Aorta (tissue), 5 donors: Measurements from ENCODE around the gene PTPN1. TPM values are rescaled to one million over a fixed set of nuclear protein-coding genes. Genes with fewer than 3 reads are reported as not detected.

Source experiments
- ATAC-seq: fragments of 200-7000 bp; cut with Tn5 transposase; one replicate; pipeline ENCODE4 v1.9.1; 2022; ENCODE audit warnings: moderate library complexity; ENCODE audit not compliant: low FRiP score
- DNase-seq, 2 donors: peaks; one replicate each; pipeline ENCODE4 v3.0.0-alpha.2; 2020
- H3K27ac ChIP-seq, 2 donors: one replicate each; pipeline ENCODE4 v1.5.1; 2013; ENCODE audit warnings: low read length in 2 of 2, mild to moderate bottlenecking in 2 of 2, moderate library complexity in 2 of 2, control low read depth in 1 of 2, inconsistent platforms in 1 of 2, low read depth in 1 of 2
- H3K27me3 ChIP-seq, 2 donors: one replicate each; pipeline ENCODE4 v1.6.1; 2013; ENCODE audit warnings: control low read depth in 1 of 2, low read length in 1 of 2, mild to moderate bottlenecking in 1 of 2, moderate library complexity in 1 of 2; ENCODE audit not compliant: insufficient read depth in 2 of 2, control insufficient read depth in 1 of 2
- H3K36me3 ChIP-seq, 2 donors: one replicate each; pipeline ENCODE4 v1.6.1; 2013; ENCODE audit warnings: control low read depth in 1 of 2, low read length in 1 of 2, mild to moderate bottlenecking in 1 of 2; ENCODE audit not compliant: insufficient read depth in 2 of 2, control insufficient read depth in 1 of 2
- H3K4me1 ChIP-seq, 2 donors: one replicate each; pipeline ENCODE4 v1.6.1; 2013; ENCODE audit warnings: low read length in 2 of 2, control low read depth in 1 of 2, mild to moderate bottlenecking in 1 of 2, moderate library complexity in 1 of 2; ENCODE audit not compliant: insufficient read depth in 2 of 2, control insufficient read depth in 1 of 2
- H3K4me3 ChIP-seq, 2 donors: one replicate each; pipeline ENCODE4 v1.5.1; 2013; ENCODE audit warnings: low read length in 2 of 2, control low read depth in 1 of 2, mild to moderate bottlenecking in 1 of 2
- H3K9me3 ChIP-seq: one replicate; pipeline ENCODE4 v1.6.1; 2013; ENCODE audit warnings: mild to moderate bottlenecking, low read length; ENCODE audit not compliant: control insufficient read depth
- WGBS, 2 donors: extraction: QIAGEN DNeasy Blood & Tissue Kit; methylation state at CpG; one replicate each; pipeline ENCODE4 v1.1.7; 2013; 5-methylcytosine and 5-hydroxymethylcytosine counted together
- intact Hi-C, 2 donors: fragments of 100-400 bp; cut with DNase I; formaldehyde crosslinking; loops; one replicate each; pipeline versions ENCODE4 v1.14.2 to v1.15.0; 2022
- polyA plus RNA-seq, 2 donors: library from polyadenylated mRNA; stranded (reverse); fragments of 200-250 nt; gene quantifications; one replicate each; pipeline ENCODE4 v1.2.3, GENCODE V29; 2013
- total RNA-seq, 2 donors: library from RNA; stranded (reverse); fragmentation: NEBNext Ultra II Directional; extraction: Animal tissue kit (Norgen Biotek cat#: 25700); gene quantifications; one replicate each; pipeline ENCODE4 v1.2.1, GENCODE V29; 2021
- donor health status: healthy with polysubstance abuse.
- donor health status: Bipolar disorder and iron deficiency.
- donor health status: DM: no; HTN: no; CAD: no.
- donor health status: DM: no; HTN: no; CAD: no.
- donor health status: DM: yes; HTN: yes; CAD: no.

PTPN1 gene
- total and polyA plus RNA-seq, 4 donors, result 17.7 to 51.6 (median 25.5) TPM

DNA sequence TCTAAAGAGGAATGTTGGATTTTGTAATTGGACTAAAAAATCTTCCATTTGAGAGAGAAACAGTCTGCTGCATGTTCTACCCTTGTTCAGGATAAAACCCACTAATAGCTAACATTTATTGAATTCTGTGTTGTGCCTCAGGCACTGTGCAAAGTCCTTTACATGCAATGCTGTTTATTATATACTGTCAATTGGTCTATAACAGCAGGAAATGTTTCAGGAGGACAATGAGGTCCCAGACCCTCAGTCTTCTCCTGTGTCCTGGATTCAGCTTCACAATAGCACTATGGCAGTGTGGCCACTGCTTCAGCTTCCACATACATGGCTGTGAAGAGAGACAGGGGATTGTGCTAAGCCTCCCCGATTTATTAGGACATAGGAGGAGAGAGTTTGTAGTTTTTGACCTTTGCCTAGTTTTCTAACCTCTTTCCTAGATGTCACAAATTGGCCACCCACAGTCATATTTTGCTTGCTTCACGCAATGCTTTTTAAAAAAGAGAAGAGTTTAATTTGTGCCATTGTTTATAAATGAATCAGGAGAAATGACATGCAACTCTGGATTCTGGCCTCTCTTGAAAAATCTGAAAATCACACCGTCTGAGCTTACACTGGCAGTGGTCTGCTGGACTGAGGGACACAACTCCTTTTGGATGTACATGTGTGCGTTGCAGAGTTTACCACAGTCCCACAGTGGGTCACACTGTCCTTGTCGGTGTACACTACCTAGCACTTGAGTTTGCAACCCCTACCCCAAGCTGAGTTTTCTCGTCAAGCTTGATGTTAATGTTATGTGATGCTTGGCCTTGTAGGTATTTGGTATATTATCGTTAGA lies 11.3 kb downstream of the PTPN1 start:
- no peaks in the 10 kb centered on the region for H3K9me3 ChIP-seq
- 89% methylated on average over 7 of the region's 7 CpGs for WGBS, 2 donors
- no peak overlapping the region for H3K27ac ChIP-seq
- peaks cover 1 to 3% of the 10 kb centered on the region in 2 donors for H3K4me1 ChIP-seq
- no peaks in the 10 kb centered on the region for H3K27me3 ChIP-seq
- H3K4me3 ChIP-seq, result no peak overlapping the region
- no peak for ATAC-seq
- DNase-seq, result no peak
- intact Hi-C loops, result no loop called here
- H3K36me3 ChIP-seq, result no peaks in the 10 kb centered on the region

DNA sequence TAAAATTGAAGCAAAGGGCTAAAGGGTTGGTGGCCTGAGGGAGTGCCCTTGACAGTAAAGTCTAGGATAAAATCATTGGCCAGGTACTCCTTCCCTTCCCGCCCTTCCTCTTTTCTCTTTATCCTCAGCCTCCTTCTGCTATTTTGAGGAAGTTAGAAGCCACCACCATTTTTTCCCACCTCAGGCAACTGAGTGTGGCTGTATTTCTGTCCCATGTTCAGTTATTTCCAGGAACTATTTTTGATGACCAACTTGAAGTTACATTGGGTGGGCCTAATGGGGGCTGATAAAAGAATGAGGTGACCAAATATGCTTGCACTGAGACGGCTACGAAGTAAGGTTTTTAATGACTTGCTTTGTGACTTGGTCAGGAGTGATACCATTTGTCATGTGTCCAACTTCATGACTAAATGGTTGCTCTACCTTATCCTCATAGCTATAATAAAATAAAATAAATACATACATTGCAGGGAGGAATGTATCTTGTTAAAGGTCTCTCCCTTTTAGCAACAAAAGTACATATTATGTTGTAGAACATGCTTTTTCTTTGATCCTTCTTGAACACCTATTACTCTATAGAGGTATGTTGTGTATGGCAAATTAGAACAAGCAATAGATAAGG lies 12.0 kb downstream of the PTPN1 start:
- H3K4me1 ChIP-seq, result peaks cover 1 to 3% of the 10 kb centered on the region in 2 donors
- H3K9me3 ChIP-seq, result no peaks in the 10 kb centered on the region
- WGBS, 2 donors, result 84 to 90% methylated on average over 3 of the region's 3 CpGs
- H3K36me3 ChIP-seq, result no peaks in the 10 kb centered on the region
- no peaks in the 10 kb centered on the region for H3K27me3 ChIP-seq
- intact Hi-C loops, result no loop called here
- ATAC-seq, result no peak
- no peak overlapping the region for H3K4me3 ChIP-seq
- H3K27ac ChIP-seq, result no peak overlapping the region
- DNase-seq, result no peak

DNA sequence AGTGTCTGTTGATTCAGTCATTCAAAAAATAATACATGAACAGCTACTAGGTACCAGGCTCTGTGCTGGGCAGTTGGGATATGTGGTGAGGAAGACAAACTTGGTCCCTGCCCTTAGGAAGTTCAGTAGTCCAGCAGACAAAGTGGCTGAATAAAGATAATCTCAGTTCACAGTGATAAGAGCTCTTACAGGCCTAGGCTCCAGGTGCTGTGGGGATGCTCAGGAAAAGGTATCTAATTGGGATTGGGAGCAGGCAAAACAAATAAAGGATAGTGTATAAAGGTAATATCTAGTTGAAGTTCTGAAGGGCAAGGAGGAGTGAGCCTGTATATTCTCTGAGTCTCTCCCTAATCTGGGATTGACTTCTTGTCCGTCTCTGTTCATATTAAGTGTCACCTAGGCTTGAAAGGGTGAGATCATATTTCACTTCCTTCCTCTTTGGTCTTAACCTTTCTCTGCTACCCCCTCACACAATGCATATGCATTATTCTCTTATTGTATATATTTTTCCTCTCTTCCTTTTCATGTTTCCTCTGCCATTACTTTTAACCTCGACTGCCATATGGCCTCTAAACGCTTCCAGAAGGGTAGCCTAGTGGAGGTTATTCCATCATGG lies 13.5 kb downstream of the PTPN1 start:
- ATAC-seq, result no peak
- intact Hi-C loops, result no loop called here
- H3K36me3 ChIP-seq, result no peaks in the 10 kb centered on the region
- no peak for DNase-seq
- WGBS, 2 donors, result 87% methylated on average over 3 of the region's 3 CpGs
- no peaks in the 10 kb centered on the region for H3K9me3 ChIP-seq
- no peak overlapping the region for H3K27ac ChIP-seq
- no peaks in the 10 kb centered on the region for H3K27me3 ChIP-seq
- H3K4me1 ChIP-seq, result peaks cover 1 to 6% of the 10 kb centered on the region in 2 donors
- H3K4me3 ChIP-seq, result no peak overlapping the region

DNA sequence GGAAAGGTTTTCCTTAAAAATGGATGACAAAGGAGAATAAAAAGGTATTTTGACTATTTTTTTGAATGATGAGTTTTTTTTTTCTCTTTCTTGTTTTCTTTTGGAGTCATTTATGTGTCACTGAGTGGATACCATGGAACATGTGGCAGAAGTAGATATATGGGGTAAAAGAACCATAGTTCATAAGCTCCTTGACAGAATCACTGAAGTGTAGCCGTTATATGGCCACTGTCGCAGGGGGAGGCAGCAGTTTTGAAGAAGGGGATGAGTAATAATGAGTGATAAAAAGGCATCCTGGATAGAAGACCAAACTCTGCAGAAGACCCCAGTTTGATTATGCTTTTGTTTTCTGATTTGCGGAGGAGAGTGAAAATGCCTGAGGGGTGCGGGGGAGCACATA lies 15.5 kb downstream of the PTPN1 start:
- WGBS, 2 donors, result 96 to 98% methylated on average over 4 of the region's 4 CpGs
- Histone ChIP-seq H3K4me1 (peaks cover 4 to 8% of the 10 kb centered on the region in 2 donors), H3K36me3 (no peaks in the 10 kb centered on the region), H3K27ac (no peak overlapping the region), H3K27me3 (no peaks in the 10 kb centered on the region), H3K9me3 (no peaks in the 10 kb centered on the region), H3K4me3 (no peak overlapping the region)
- ATAC-seq, result no peak
- intact Hi-C loops, result no loop called here
- no peak for DNase-seq

DNA sequence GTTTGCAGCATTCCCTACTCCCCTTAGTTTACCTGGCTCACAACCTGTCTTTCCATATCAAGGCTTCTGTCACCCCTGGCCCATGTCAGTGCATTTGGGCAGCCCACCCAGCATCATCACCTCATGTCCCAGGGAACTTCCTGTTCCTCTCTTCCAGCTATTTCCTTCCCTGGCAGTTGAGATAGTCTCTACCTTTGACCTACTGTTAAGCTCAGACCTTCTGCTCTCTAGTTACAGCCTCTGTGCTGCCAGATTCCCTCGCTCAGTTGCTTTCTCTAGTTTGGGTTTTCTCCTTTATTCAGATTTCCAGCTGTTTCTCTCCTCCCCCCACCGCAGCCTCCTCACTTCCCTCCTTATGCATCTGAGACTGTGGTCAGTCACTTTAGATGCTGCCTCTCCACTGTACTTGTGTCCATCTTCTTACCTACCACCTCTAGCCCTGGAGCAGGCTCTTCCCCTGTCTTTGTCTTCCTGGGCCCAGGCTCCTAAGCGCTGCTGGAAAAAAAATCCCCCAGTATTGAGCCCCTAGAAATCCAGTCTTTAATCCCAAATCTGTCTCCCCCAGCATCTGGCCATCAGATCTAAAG lies 16.3 kb downstream of the PTPN1 start:
- no peaks in the 10 kb centered on the region for H3K27me3 ChIP-seq
- H3K4me3 ChIP-seq, result no peak overlapping the region
- WGBS, 2 donors, result 82 to 85% methylated on average over 3 of the region's 3 CpGs
- H3K27ac ChIP-seq, result no peak overlapping the region
- ATAC-seq (peak; percentile 11), DNase-seq (no peak)
- intact Hi-C loops, result no loop called here
- H3K36me3 ChIP-seq, result no peaks in the 10 kb centered on the region
- peaks cover 4 to 7% of the 10 kb centered on the region in 2 donors for H3K4me1 ChIP-seq
- no peaks in the 10 kb centered on the region for H3K9me3 ChIP-seq

DNA sequence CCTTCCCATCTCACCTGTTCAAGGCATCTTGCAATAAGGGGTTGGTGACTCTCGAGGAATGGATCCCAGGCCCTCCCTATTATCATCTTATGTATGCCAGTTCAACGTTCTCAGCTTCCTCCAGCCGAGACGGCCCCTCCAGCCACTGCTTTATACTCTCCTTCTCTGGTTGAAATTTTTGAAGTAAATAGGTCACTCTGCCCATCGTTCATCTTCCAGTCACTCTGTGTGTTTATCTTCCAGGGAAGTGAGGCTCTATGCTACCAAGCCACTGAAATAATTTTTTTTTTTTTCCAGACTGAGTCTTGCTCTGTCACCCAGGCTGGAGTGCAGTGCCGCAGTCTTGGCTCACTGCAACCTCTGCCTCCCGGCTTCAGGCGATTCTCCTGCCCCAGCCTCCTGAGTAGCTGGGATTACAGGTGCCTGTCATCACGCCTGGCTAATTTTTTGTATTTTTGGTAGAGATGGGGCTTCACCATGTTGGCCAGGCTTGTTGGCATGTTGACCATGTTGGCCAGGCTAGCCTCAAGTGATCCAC lies 17.0 kb downstream of the PTPN1 start:
- H3K36me3 ChIP-seq, result no peaks in the 10 kb centered on the region
- peaks cover 4 to 7% of the 10 kb centered on the region in 2 donors for H3K4me1 ChIP-seq
- intact Hi-C loops, result no loop called here
- no peak for DNase-seq
- ATAC-seq, result no peak
- no peaks in the 10 kb centered on the region for H3K27me3 ChIP-seq
- no peaks in the 10 kb centered on the region for H3K9me3 ChIP-seq
- H3K27ac ChIP-seq, result no peak overlapping the region
- no peak overlapping the region for H3K4me3 ChIP-seq
- WGBS, 2 donors, result 65 to 66% methylated on average over 9 of the region's 9 CpGs

DNA sequence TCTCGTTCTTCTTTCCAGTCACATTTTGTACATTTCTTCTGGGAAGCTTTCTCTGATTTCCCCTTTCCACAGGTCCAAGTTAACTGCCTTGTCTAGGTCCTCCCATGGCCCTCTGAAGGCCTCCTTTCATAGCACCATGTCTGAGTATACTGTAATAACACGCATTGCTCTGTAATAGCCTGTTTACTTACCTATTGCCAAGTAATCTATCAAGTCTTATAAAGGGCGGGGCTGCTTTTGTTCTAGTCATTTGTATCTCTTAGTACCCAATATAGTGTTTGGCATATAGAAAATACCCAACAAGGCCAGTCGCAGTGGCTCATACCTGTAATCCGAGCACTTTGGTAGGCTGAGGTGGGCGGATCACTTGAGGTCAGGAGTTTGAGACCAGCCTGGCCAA lies 17.9 kb downstream of the PTPN1 start:
- Histone ChIP-seq H3K27ac (no peak overlapping the region), H3K4me1 (peaks cover 4 to 7% of the 10 kb centered on the region in 2 donors), H3K4me3 (no peak overlapping the region), H3K36me3 (no peaks in the 10 kb centered on the region), H3K27me3 (no peaks in the 10 kb centered on the region), H3K9me3 (no peaks in the 10 kb centered on the region)
- intact Hi-C loops, result no loop called here
- WGBS, 2 donors, result 79 to 91% methylated on average over 6 of the region's 6 CpGs
- ATAC-seq (no peak), DNase-seq (no peak)

DNA sequence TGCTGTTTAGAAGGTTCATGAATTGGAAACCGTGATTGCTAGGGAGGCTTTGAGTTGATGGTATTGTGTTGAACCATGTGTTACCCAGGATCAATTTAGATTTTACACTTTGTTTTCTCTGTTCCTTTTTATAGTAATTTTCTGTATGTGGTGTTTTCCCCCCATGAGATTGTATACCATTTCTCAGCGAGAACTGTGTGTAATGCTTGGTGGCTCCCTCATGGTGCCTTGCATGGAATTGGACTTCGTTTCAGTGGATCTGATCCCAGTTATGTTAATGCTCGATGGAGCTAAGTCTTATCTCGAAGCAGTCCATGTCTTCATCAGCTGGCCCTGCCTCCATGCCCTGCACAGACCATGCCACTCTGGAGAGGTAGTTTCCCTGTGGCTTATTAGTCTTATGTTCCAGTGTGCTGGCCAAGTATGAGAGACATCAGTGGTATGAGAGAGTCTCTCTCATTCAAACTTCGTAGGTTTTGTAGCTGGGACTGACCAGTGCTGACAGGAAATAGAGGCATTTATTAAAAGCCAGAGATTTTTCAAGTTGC lies 18.7 kb downstream of the PTPN1 start:
- peaks cover 7% of the 10 kb centered on the region in 2 donors for H3K4me1 ChIP-seq
- no peaks in the 10 kb centered on the region for H3K27me3 ChIP-seq
- no peaks in the 10 kb centered on the region for H3K9me3 ChIP-seq
- intact Hi-C loops, result no loop called here
- no peak for DNase-seq
- peak overlapping the region in 1 of 2 donors; percentile 48 for H3K27ac ChIP-seq
- ATAC-seq, result no peak
- H3K4me3 ChIP-seq, result no peak overlapping the region
- H3K36me3 ChIP-seq, result no peaks in the 10 kb centered on the region
- 34 to 35% methylated on average over 6 of the region's 6 CpGs for WGBS, 2 donors
